ENCODE data around the gene TRPV5. TPM values are rescaled to one million over a fixed set of nuclear protein-coding genes. Genes with fewer than 3 reads are reported as not detected.

The TRPV5 gene
- total RNA-seq, 3 donors from 2014 or later (not counting 1 experiment from before 2014, with no cell fraction given), result not detected

- no peak for TF ChIP-seq CTCF (IDR thresholded peaks at IDR 0.05)
- H3K4me1 ChIP-seq (ENCODE audit: control insufficient read depth, insufficient read depth, low read length), result no peaks in the 10 kb centered on the region
- DNase-seq (no peak), ATAC-seq (peak in 1 of 3 donors; percentile 52)
- no peaks in the 10 kb centered on the region for H3K36me3 ChIP-seq (ENCODE audit: control insufficient read depth, insufficient read depth, low read length)
- no peaks in the 10 kb centered on the region for H3K36me3 Mint-ChIP-seq
- intact Hi-C loops (cut with micrococcal nuclease), result no loop called here
- H3K27me3 ChIP-seq (ENCODE audit: control insufficient read depth, insufficient read depth, low read length), result no peaks in the 10 kb centered on the region
- no peak overlapping the region for H3K27ac Mint-ChIP-seq
- no peaks in the 10 kb centered on the region for H3K4me1 Mint-ChIP-seq
- no peaks in the 10 kb centered on the region for H3K9me3 Mint-ChIP-seq
- no peak overlapping the region for H3K27ac ChIP-seq (ENCODE audit: low read length)
- no peak overlapping the region for H3K4me3 Mint-ChIP-seq
- peaks cover 0 to 3% of the 10 kb centered on the region in 2 donors for H3K27me3 Mint-ChIP-seq (ENCODE audit: low read depth in 2 of 2)
- WGBS (ENCODE audit: insufficient coverage), result 49% methylated on average over 5 of the region's 7 CpGs
- H3K9me3 ChIP-seq (ENCODE audit: control insufficient read depth, insufficient read depth, low read length), result no peaks in the 10 kb centered on the region
- H3K4me3 ChIP-seq (ENCODE audit: low read length), result no peak overlapping the region
These were observed 6.3 kb downstream of the TRPV5 start for GRCh38 chr7:142927085-142927745.

- H3K27ac ChIP-seq (ENCODE audit: low read length), result no peak overlapping the region
- WGBS (ENCODE audit: insufficient coverage), result 83% methylated on average over 12 of the region's 12 CpGs
- Mint-ChIP-seq H3K27me3 (ENCODE audit: low read depth in 2 of 2) (peaks cover 3 to 6% of the 10 kb centered on the region in 2 donors), H3K4me3 (no peak overlapping the region), H3K9me3 (no peaks in the 10 kb centered on the region), H3K4me1 (no peaks in the 10 kb centered on the region), H3K27ac (no peak overlapping the region), H3K36me3 (no peaks in the 10 kb centered on the region)
- no peaks in the 10 kb centered on the region for H3K4me1 ChIP-seq (ENCODE audit: control insufficient read depth, insufficient read depth, low read length)
- no peak for TF ChIP-seq CTCF (IDR thresholded peaks at IDR 0.05)
- no peaks in the 10 kb centered on the region for H3K9me3 ChIP-seq (ENCODE audit: control insufficient read depth, insufficient read depth, low read length)
- no peaks in the 10 kb centered on the region for H3K27me3 ChIP-seq (ENCODE audit: control insufficient read depth, insufficient read depth, low read length)
- ATAC-seq (no peak), DNase-seq (no peak)
- H3K36me3 ChIP-seq (ENCODE audit: control insufficient read depth, insufficient read depth, low read length), result no peaks in the 10 kb centered on the region
- intact Hi-C loops (cut with micrococcal nuclease), result no loop called here
- no peak overlapping the region for H3K4me3 ChIP-seq (ENCODE audit: low read length)
These were observed 8.1 kb downstream of the TRPV5 start for GRCh38 chr7:142925413-142925812.

- DNase-seq (no peak), ATAC-seq (no peak)
- no peak overlapping the region for H3K4me3 Mint-ChIP-seq
- WGBS (ENCODE audit: insufficient coverage), result 64% methylated on average over 2 of the region's 2 CpGs
- Histone ChIP-seq H3K27ac (ENCODE audit: low read length) (no peak overlapping the region), H3K27me3 (ENCODE audit: control insufficient read depth, insufficient read depth, low read length) (no peaks in the 10 kb centered on the region), H3K36me3 (ENCODE audit: control insufficient read depth, insufficient read depth, low read length) (no peaks in the 10 kb centered on the region), H3K9me3 (ENCODE audit: control insufficient read depth, insufficient read depth, low read length) (no peaks in the 10 kb centered on the region), H3K4me3 (ENCODE audit: low read length) (no peak overlapping the region), H3K4me1 (ENCODE audit: control insufficient read depth, insufficient read depth, low read length) (no peaks in the 10 kb centered on the region)
- TF ChIP-seq CTCF (IDR thresholded peaks at IDR 0.05), result no peak
- no peaks in the 10 kb centered on the region for H3K9me3 Mint-ChIP-seq
- peaks cover 11 to 12% of the 10 kb centered on the region in 2 donors for H3K27me3 Mint-ChIP-seq (ENCODE audit: low read depth in 2 of 2)
- no peaks in the 10 kb centered on the region for H3K4me1 Mint-ChIP-seq
- no peak overlapping the region for H3K27ac Mint-ChIP-seq
- intact Hi-C loops (cut with micrococcal nuclease), result no loop called here
- H3K36me3 Mint-ChIP-seq, result no peaks in the 10 kb centered on the region
These were observed 10.2 kb downstream of the TRPV5 start for GRCh38 chr7:142923391-142923790.

- Histone ChIP-seq H3K36me3 (ENCODE audit: control insufficient read depth, insufficient read depth, low read length) (no peaks in the 10 kb centered on the region), H3K27me3 (ENCODE audit: control insufficient read depth, insufficient read depth, low read length) (no peaks in the 10 kb centered on the region), H3K9me3 (ENCODE audit: control insufficient read depth, insufficient read depth, low read length) (no peaks in the 10 kb centered on the region), H3K4me1 (ENCODE audit: control insufficient read depth, insufficient read depth, low read length) (no peaks in the 10 kb centered on the region), H3K4me3 (ENCODE audit: low read length) (no peak overlapping the region), H3K27ac (ENCODE audit: low read length) (no peak overlapping the region)
- WGBS (ENCODE audit: insufficient coverage), result 94% methylated on average over 3 of the region's 3 CpGs
- H3K4me1 Mint-ChIP-seq, result no peaks in the 10 kb centered on the region
- H3K27me3 Mint-ChIP-seq (ENCODE audit: low read depth in 2 of 2), result peaks cover 13 to 29% of the 10 kb centered on the region in 2 donors
- no peak overlapping the region for H3K4me3 Mint-ChIP-seq
- intact Hi-C loops (cut with micrococcal nuclease), result no loop called here
- ATAC-seq (no peak), DNase-seq (no peak)
- no peaks in the 10 kb centered on the region for H3K9me3 Mint-ChIP-seq
- H3K36me3 Mint-ChIP-seq, result no peaks in the 10 kb centered on the region
- no peak for TF ChIP-seq CTCF (IDR thresholded peaks at IDR 0.05)
- no peak overlapping the region for H3K27ac Mint-ChIP-seq
These were observed 13.9 kb downstream of the TRPV5 start for GRCh38 chr7:142919656-142920055.

All from natural killer cell (primary cell).